ENCODE data around the gene LSAMP.
A peak's percentile ranks its signal among the peaks of the same experiment; 100 is the strongest.

The LSAMP gene

DNA sequence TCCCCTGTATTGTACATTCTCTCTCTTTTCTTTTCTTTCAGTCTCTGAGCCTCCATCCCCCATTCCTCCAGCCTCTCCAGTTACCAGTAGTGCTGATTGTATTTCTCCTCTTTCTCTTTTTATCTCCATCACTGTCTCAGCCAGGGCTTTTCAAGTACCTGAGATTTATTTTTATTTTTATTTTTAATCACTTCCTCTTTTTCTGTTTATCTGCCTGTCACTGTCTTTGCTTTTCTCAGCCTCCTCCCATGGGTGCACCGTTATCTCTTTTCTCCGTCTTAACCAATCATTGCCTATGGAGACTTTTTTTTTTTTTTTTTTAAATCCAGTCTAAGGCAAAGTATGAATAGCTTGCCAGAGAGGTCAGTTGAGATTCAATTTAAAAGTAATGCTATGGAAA, 462.7 kb downstream of the LSAMP start:
- Histone ChIP-seq H3K79me2 (ENCODE audit: control insufficient read depth, insufficient read depth, low read length) (no peaks in the 10 kb centered on the region), H3K27ac (ENCODE audit: low read depth, low read length) (no peak overlapping the region), H4K5ac (ENCODE audit: low read length) (no peak overlapping the region), H2AK5ac (ENCODE audit: low read length) (no peak overlapping the region), H3K4me1 (ENCODE audit: control insufficient read depth, low read depth, low read length) (no peaks in the 10 kb centered on the region), H3K79me1 (ENCODE audit: low read length) (no peaks in the 10 kb centered on the region), H3K56ac (ENCODE audit: low read length) (no peak overlapping the region), H3K4ac (ENCODE audit: low read depth, low read length) (no peak overlapping the region), H3K23ac (ENCODE audit: low read length) (no peak overlapping the region), H3K36me3 (ENCODE audit: control insufficient read depth, insufficient read depth, low read length) (no peaks in the 10 kb centered on the region), H2BK5ac (ENCODE audit: low read length) (no peak overlapping the region), H3K18ac (ENCODE audit: low read length) (no peak overlapping the region), H3K4me2 (ENCODE audit: low read length) (no peak overlapping the region), H3K4me3 (ENCODE audit: low read length) (no peak overlapping the region), H3K27me3 (ENCODE audit: insufficient read depth, low read length, poor library complexity) (no peaks in the 10 kb centered on the region), H2BK120ac (ENCODE audit: low read depth, low read length) (no peak overlapping the region), H2BK15ac (replicated peaks; ENCODE audit: low read depth) (no peak overlapping the region), H3K9ac (ENCODE audit: low read length) (no peak overlapping the region), H4K8ac (ENCODE audit: low read depth, low read length) (no peak overlapping the region)
- no CpG with 5 or more reads among the region's 2 CpGs for WGBS (ENCODE audit: extremely low coverage, insufficient coverage, low lambda C conversion rate)
- DNase-seq: no peak

DNA sequence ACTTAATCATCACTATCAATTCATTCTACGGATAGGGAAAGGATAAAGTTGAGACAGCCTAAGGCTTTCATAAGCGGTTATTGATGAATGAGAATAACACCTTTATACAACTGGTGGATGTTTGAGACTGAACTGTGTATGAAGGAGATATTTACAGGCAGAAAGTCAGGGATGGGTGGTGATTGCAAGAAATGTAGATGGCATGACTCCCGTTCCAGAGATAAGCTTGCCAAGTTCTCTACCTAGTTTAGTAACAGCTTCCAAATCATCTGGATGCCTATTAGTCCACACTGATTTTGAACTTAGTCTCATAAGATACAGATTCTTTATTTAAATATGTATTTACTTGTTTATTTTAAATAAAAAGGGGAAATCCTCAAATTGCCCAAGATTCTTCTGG, 463.2 kb downstream of the LSAMP start:
- Histone ChIP-seq H3K4me3 (ENCODE audit: low read length) (no peak overlapping the region), H3K56ac (ENCODE audit: low read length) (no peak overlapping the region), H3K27ac (ENCODE audit: low read depth, low read length) (no peak overlapping the region), H4K5ac (ENCODE audit: low read length) (no peak overlapping the region), H4K8ac (ENCODE audit: low read depth, low read length) (no peak overlapping the region), H3K23ac (ENCODE audit: low read length) (no peak overlapping the region), H3K9ac (ENCODE audit: low read length) (no peak overlapping the region), H3K4me2 (ENCODE audit: low read length) (no peak overlapping the region), H3K18ac (ENCODE audit: low read length) (no peak overlapping the region), H2BK5ac (ENCODE audit: low read length) (no peak overlapping the region), H2BK120ac (ENCODE audit: low read depth, low read length) (no peak overlapping the region), H3K4me1 (ENCODE audit: control insufficient read depth, low read depth, low read length) (no peaks in the 10 kb centered on the region), H3K79me1 (ENCODE audit: low read length) (no peaks in the 10 kb centered on the region), H3K36me3 (ENCODE audit: control insufficient read depth, insufficient read depth, low read length) (no peaks in the 10 kb centered on the region), H3K27me3 (ENCODE audit: insufficient read depth, low read length, poor library complexity) (no peaks in the 10 kb centered on the region), H3K79me2 (ENCODE audit: control insufficient read depth, insufficient read depth, low read length) (no peaks in the 10 kb centered on the region), H2AK5ac (ENCODE audit: low read length) (no peak overlapping the region), H2BK15ac (replicated peaks; ENCODE audit: low read depth) (no peak overlapping the region), H3K4ac (ENCODE audit: low read depth, low read length) (no peak overlapping the region)
- WGBS (ENCODE audit: extremely low coverage, insufficient coverage, low lambda C conversion rate): no CpG with 5 or more reads among the region's 3 CpGs
- no peak for DNase-seq

DNA sequence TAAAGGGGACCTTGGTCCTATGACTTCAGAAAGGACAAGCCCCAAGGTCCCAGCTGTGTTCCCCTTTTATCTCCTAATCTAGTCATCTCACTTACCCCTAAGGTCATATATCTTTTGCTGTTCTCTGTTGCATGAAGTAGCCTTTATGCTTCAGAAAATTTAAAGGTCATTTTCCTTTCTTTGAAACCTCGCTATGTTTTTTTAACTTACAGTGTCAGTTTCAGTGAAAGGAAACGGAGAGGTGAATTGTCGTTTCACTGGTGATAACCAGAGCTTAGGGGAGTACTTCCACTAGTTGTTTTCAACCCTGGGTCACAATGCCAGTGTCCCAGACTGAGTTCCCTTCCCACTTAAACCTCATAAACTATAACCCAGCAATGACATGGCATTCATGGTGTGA, 464.6 kb downstream of the LSAMP start:
- no peak overlapping the region for H3K9ac ChIP-seq (ENCODE audit: low read length)
- H3K4me3 ChIP-seq (ENCODE audit: low read length): no peak overlapping the region
- H3K56ac ChIP-seq (ENCODE audit: low read length): no peak overlapping the region
- no peak overlapping the region for H3K27ac ChIP-seq (ENCODE audit: low read depth, low read length)
- WGBS (ENCODE audit: extremely low coverage, insufficient coverage, low lambda C conversion rate): no CpG with 5 or more reads among the region's 3 CpGs
- no peak overlapping the region for H4K8ac ChIP-seq (ENCODE audit: low read depth, low read length)
- H2BK120ac ChIP-seq (ENCODE audit: low read depth, low read length): no peak overlapping the region
- DNase-seq: no peak
- no peaks in the 10 kb centered on the region for H3K79me1 ChIP-seq (ENCODE audit: low read length)
- no peaks in the 10 kb centered on the region for H3K36me3 ChIP-seq (ENCODE audit: control insufficient read depth, insufficient read depth, low read length)
- H3K18ac ChIP-seq (ENCODE audit: low read length): no peak overlapping the region
- H2AK5ac ChIP-seq (ENCODE audit: low read length): no peak overlapping the region
- no peak overlapping the region for H2BK15ac ChIP-seq (replicated peaks; ENCODE audit: low read depth)
- no peaks in the 10 kb centered on the region for H3K27me3 ChIP-seq (ENCODE audit: insufficient read depth, low read length, poor library complexity)
- H4K5ac ChIP-seq (ENCODE audit: low read length): no peak overlapping the region
- H3K23ac ChIP-seq (ENCODE audit: low read length): no peak overlapping the region
- no peak overlapping the region for H3K4me2 ChIP-seq (ENCODE audit: low read length)
- H2BK5ac ChIP-seq (ENCODE audit: low read length): no peak overlapping the region
- H3K4ac ChIP-seq (ENCODE audit: low read depth, low read length): no peak overlapping the region
- H3K79me2 ChIP-seq (ENCODE audit: control insufficient read depth, insufficient read depth, low read length): no peaks in the 10 kb centered on the region
- no peaks in the 10 kb centered on the region for H3K4me1 ChIP-seq (ENCODE audit: control insufficient read depth, low read depth, low read length)

DNA sequence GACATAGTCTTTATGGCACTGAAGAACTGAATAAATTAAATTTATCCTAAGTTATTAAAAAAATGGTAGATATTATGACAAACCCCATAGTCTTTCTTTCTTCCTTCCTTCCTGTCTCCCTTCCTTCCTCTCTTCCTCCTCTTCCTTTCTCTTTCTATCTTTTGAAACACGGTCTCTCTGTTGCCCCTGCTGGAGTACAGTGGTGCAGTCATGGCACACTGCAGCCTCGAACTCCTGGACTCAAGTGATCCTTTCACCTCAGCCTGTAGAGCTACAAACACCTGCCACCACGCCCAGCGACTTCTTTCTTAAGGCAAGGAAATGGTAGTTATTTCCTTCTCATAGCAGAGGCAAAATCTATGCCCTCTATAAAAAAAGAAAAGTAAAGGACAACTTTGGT, 467.4 kb downstream of the LSAMP start:
- H3K56ac ChIP-seq (ENCODE audit: low read length): no peak overlapping the region
- H2AK5ac ChIP-seq (ENCODE audit: low read length): no peak overlapping the region
- H4K8ac ChIP-seq (ENCODE audit: low read depth, low read length): no peak overlapping the region
- H3K27ac ChIP-seq (ENCODE audit: low read depth, low read length): no peak overlapping the region
- H2BK120ac ChIP-seq (ENCODE audit: low read depth, low read length): no peak overlapping the region
- H2BK15ac ChIP-seq (replicated peaks; ENCODE audit: low read depth): no peak overlapping the region
- no peak overlapping the region for H2BK5ac ChIP-seq (ENCODE audit: low read length)
- H3K4me3 ChIP-seq (ENCODE audit: low read length): no peak overlapping the region
- no peak overlapping the region for H4K5ac ChIP-seq (ENCODE audit: low read length)
- H3K4me2 ChIP-seq (ENCODE audit: low read length): no peak overlapping the region
- H3K4ac ChIP-seq (ENCODE audit: low read depth, low read length): no peak overlapping the region
- H3K27me3 ChIP-seq (ENCODE audit: insufficient read depth, low read length, poor library complexity): no peaks in the 10 kb centered on the region
- no peaks in the 10 kb centered on the region for H3K79me2 ChIP-seq (ENCODE audit: control insufficient read depth, insufficient read depth, low read length)
- no peak overlapping the region for H3K23ac ChIP-seq (ENCODE audit: low read length)
- no peaks in the 10 kb centered on the region for H3K36me3 ChIP-seq (ENCODE audit: control insufficient read depth, insufficient read depth, low read length)
- no peaks in the 10 kb centered on the region for H3K79me1 ChIP-seq (ENCODE audit: low read length)
- no peak for DNase-seq
- no peak overlapping the region for H3K9ac ChIP-seq (ENCODE audit: low read length)
- H3K4me1 ChIP-seq (ENCODE audit: control insufficient read depth, low read depth, low read length): no peaks in the 10 kb centered on the region
- H3K18ac ChIP-seq (ENCODE audit: low read length): no peak overlapping the region
- no CpG with 5 or more reads among the region's 4 CpGs for WGBS (ENCODE audit: extremely low coverage, insufficient coverage, low lambda C conversion rate)

DNA sequence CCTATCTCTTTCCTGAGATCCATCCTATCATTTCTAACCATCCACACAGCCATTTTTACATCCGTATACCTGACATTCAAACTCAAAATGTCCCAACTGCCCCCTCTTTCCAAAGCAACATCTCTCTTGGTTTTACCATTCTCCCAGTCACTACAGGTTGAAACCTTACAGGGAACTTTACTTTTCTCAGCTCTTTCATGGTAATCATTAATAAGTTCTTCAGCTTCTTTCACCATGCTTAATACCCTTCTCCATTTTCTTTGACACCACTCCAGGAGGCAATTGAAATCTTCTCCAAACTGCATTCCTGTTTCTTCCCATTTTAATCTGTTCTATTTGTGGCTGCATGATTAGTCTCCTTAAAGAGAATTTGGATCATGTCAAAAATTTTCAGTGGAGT, 469.5 kb downstream of the LSAMP start:
- Histone ChIP-seq H2BK5ac (ENCODE audit: low read length) (no peak overlapping the region), H3K4me2 (ENCODE audit: low read length) (no peak overlapping the region), H3K4me3 (ENCODE audit: low read length) (no peak overlapping the region), H3K4ac (ENCODE audit: low read depth, low read length) (no peak overlapping the region), H2BK120ac (ENCODE audit: low read depth, low read length) (no peak overlapping the region), H2AK5ac (ENCODE audit: low read length) (no peak overlapping the region), H3K79me1 (ENCODE audit: low read length) (no peaks in the 10 kb centered on the region), H2BK15ac (replicated peaks; ENCODE audit: low read depth) (no peak overlapping the region), H3K18ac (ENCODE audit: low read length) (no peak overlapping the region), H3K56ac (ENCODE audit: low read length) (no peak overlapping the region), H3K36me3 (ENCODE audit: control insufficient read depth, insufficient read depth, low read length) (no peaks in the 10 kb centered on the region), H3K27ac (ENCODE audit: low read depth, low read length) (no peak overlapping the region), H3K79me2 (ENCODE audit: control insufficient read depth, insufficient read depth, low read length) (no peaks in the 10 kb centered on the region), H4K5ac (ENCODE audit: low read length) (no peak overlapping the region), H3K4me1 (ENCODE audit: control insufficient read depth, low read depth, low read length) (no peaks in the 10 kb centered on the region), H3K27me3 (ENCODE audit: insufficient read depth, low read length, poor library complexity) (no peaks in the 10 kb centered on the region), H3K23ac (ENCODE audit: low read length) (no peak overlapping the region), H3K9ac (ENCODE audit: low read length) (no peak overlapping the region), H4K8ac (ENCODE audit: low read depth, low read length) (no peak overlapping the region)
- no CpG with 5 or more reads among the region's 1 CpG for WGBS (ENCODE audit: extremely low coverage, insufficient coverage, low lambda C conversion rate)
- no peak for DNase-seq

DNA sequence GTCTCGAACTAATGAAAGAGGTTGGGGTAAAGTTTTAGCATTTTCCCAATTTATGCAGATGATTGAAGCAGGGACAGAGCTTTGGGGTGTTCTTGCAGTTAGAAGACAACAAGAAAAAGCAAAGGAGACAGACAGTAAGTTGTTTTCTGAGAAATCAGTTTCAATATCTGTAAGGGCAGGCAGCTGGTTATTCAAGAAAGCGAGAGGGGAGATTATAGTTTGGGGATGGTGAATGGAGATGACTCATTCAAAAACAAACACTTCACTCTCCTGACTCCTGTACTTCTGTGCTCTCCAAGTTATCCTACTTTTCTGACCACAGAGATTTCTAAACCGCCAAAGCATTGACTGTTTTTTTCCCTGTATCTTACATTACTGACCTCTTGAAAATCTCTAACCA, 469.9 kb downstream of the LSAMP start:
- Histone ChIP-seq H4K8ac (ENCODE audit: low read depth, low read length) (no peak overlapping the region), H3K23ac (ENCODE audit: low read length) (no peak overlapping the region), H2BK120ac (ENCODE audit: low read depth, low read length) (no peak overlapping the region), H2BK15ac (replicated peaks; ENCODE audit: low read depth) (no peak overlapping the region), H4K5ac (ENCODE audit: low read length) (no peak overlapping the region), H2AK5ac (ENCODE audit: low read length) (no peak overlapping the region), H3K79me2 (ENCODE audit: control insufficient read depth, insufficient read depth, low read length) (no peaks in the 10 kb centered on the region), H3K9ac (ENCODE audit: low read length) (no peak overlapping the region), H3K4ac (ENCODE audit: low read depth, low read length) (no peak overlapping the region), H2BK5ac (ENCODE audit: low read length) (no peak overlapping the region), H3K36me3 (ENCODE audit: control insufficient read depth, insufficient read depth, low read length) (no peaks in the 10 kb centered on the region), H3K4me1 (ENCODE audit: control insufficient read depth, low read depth, low read length) (no peaks in the 10 kb centered on the region), H3K79me1 (ENCODE audit: low read length) (no peaks in the 10 kb centered on the region), H3K18ac (ENCODE audit: low read length) (peak overlapping the region; percentile 28), H3K27ac (ENCODE audit: low read depth, low read length) (no peak overlapping the region), H3K56ac (ENCODE audit: low read length) (no peak overlapping the region), H3K4me2 (ENCODE audit: low read length) (no peak overlapping the region), H3K27me3 (ENCODE audit: insufficient read depth, low read length, poor library complexity) (no peaks in the 10 kb centered on the region), H3K4me3 (ENCODE audit: low read length) (no peak overlapping the region)
- WGBS (ENCODE audit: extremely low coverage, insufficient coverage, low lambda C conversion rate): no CpG with 5 or more reads among the region's 3 CpGs
- DNase-seq: no peak

Measured in mesendoderm (in vitro differentiated cells).